GM18507 (cell line): ENCODE measurements around the gene CASR.

Experiments
- DNase-seq: peaks from one replicate; pipeline ENCODE4 v3.0.0; 2011; ENCODE audit warnings: low read depth; ENCODE audit not compliant: insufficient read length; ENCODE audit errors: extremely low spot score
- FAIRE-seq: peaks from 2 replicates; lab custom pipeline; 2011; peaks lifted over from hg19 to GRCh38; lab: Jason Lieb, UNC

Gene CASR

DNA sequence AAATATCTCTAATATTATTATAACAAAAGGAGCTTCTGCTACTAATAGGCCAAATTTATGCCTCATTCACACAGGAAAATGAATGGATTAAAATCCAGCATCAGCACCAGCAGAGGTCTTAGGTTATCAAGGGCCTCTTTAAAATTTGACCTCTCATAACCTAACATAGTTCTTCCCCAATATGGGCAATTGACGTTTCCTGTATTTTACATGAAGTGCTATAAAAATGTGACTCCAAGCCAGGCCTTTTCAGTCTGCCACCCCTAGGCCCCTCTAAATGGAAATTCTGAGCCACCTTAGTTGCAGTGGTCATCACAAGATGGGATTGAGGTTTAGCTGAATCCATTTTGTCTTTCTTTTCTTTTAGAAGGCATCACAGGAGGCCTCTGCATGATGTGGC lies 70.1 kb downstream of the CASR start:
- DNase-seq (no peak), FAIRE-seq (no peak)

DNA sequence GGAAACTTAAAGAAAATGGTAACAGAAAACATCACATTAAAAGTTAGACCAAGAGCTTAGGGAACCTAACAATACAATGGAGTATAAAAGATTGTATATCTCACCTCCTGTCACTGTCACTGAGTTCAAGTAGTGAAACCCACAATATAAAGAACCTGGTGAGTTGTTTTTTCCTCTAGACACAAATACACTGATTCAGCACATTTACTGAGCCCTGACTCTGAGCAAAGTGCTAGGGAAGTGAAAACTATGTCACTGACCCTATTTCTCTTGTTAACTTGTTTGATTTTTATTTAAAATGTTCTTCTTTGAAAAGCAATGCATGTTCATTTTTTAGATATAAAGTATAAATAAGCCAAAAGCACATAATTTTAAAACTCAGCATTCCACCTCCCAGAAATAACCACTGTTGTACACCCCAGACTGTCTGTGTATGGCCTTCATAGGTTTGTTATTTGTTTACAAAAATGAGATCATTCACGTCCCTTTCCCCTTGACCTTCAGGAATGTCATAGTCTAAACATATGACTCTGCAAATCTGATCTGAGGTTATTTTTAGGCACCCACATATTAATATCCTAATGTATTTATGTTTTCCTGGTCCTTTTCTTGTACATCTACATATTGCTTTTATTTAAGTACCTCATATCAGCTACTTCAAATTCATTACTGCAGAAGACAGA lies 72.4 kb downstream of the CASR start:
- no peak for DNase-seq
- peak; percentile 59 for FAIRE-seq

DNA sequence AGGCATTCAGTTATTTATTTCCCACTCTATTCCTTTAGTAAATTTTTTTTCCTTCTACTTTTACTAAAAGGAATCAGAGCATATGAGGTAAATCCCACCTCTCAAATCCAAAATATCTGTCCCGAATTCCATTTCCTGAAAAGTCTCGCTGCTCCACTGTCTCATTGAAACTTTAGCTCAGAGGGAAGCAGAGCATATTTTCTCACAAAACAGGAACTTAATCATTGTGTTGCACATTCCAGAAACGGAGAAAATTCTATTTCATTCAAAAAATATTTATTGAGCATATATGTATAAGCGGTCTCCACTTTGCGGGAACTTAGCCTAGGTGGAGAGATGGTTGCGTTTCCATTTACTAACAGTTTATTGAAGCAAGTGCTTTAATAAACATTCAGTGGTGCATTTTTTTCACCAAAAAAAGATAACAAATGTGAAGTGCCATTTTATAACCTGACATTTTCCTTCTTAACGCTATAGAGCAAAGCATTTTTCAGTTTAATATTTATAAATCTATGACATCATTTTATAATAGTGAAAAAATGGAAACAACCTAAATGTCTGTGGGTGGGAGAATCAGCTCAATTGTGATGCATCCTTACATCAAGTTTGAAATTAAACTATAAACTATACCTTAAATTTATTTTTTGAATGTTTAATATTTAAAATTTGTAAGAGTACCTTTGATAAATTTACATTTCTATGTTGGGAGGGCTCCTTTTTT lies 74.3 kb downstream of the CASR start:
- no peak for FAIRE-seq
- no peak for DNase-seq

- FAIRE-seq (peak; percentile 97), DNase-seq (peak; percentile 57)
Observed at GRCh38 chr3:122258757-122259371, 75.4 kb downstream of the CASR start.

DNA sequence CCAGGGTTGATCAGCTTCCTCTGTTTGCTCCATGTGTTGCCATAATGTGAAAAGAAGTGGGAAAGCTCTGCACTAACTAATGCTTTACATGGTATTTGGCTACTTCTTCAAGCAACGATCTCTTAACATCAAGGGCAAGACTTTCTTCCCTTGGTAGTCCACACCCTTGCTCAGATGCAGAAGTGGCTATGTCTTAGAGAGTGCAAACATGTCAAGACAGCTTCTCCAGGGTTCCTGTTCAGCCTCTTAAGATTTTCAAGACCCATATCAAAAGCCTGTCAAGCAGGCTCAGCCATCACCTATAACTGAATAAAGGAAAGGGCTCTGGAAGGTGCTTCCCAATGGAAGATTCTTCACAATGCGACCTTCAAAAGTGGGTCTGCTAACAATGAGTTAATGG lies 76.7 kb downstream of the CASR start:
- FAIRE-seq (peak; percentile 24), DNase-seq (no peak)

DNA sequence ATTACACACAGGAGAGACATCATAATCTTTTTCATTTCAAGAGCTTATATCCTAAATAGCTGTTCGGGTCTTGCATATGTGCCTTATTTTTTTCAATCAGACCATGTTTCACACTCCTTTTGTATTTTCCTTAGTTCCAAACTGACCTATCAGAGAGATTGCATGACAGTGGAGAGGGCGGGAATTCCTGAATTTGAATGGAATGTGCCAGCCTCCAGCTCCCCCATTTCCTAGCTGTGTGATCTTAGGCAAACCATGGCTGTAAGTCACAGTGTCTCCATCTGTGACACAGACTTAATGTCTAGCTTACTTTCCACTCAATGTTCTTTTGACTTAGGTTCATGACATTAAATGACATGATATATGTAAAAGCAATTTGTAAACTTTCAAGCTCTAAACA lies 79.6 kb downstream of the CASR start:
- DNase-seq = no peak
- FAIRE-seq = peak; percentile 58

- peak; percentile 63 for FAIRE-seq
- DNase-seq = no peak
Observed at GRCh38 chr3:122263974-122264588, 80.6 kb downstream of the CASR start.

- no peak for DNase-seq
- FAIRE-seq = peak; percentile 53
Observed at GRCh38 chr3:122265957-122266356, 82.5 kb downstream of the CASR start.

DNA sequence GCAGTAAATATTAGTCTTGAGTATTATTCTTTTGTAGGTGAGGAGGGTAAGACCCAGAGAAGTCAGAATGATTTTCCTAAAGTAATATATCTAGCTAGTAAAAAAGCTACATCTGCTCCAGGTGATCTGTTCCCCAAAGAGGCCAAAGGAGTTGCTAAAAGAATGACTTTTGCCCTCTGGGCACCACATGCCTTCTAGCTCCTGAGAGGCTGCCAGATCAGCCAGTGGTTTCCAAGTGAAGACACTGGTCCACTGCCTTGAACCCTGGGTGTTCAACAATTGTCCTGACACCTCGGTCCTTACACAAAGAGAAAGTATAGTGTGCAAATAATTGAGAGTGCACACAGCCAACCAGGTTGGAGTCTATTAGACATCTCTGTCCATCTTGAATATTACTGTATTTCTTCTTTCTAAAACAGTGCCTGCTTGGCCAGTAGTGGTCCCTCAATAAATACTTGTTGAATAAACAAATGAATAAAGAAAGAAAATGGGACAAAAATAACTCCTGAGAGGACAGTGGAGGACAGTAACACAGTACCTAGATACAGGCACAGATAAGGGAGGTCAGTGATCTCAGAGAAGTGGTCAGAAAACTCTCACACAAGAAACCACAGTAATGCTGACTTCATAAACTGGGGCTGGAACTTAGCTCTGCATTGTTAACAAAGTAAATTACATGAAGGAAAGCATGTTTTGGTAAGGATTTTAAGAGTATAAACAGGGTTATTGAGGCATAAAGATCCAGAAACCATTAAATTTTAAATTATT lies 85.0 kb downstream of the CASR start:
- FAIRE-seq (peak; percentile 62), DNase-seq (no peak)

- FAIRE-seq = no peak
- DNase-seq = no peak
Observed at GRCh38 chr3:122269045-122269444, 85.6 kb downstream of the CASR start.

- FAIRE-seq (peak; percentile 41), DNase-seq (no peak)
Observed at GRCh38 chr3:122271246-122271898, 87.9 kb downstream of the CASR start.

DNA sequence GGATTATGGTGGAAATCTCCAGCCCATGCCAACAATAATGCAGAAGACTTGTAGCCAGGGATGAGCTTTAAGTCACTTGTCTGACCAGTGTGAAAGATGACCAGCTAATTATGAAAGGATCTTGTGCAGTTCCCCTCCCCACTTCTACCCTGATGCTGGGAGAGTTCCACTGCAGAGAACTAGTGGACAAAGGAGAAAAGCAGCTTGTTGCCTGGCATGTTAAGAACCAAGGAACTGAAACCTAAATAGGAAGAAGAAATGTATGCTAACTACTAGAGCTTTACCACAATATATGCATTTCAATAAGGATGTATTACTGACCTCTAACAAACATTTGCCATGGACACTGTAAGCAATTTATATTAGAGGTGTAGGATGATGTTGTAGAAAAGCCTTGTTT lies 89.4 kb downstream of the CASR start:
- DNase-seq = no peak
- no peak for FAIRE-seq

DNA sequence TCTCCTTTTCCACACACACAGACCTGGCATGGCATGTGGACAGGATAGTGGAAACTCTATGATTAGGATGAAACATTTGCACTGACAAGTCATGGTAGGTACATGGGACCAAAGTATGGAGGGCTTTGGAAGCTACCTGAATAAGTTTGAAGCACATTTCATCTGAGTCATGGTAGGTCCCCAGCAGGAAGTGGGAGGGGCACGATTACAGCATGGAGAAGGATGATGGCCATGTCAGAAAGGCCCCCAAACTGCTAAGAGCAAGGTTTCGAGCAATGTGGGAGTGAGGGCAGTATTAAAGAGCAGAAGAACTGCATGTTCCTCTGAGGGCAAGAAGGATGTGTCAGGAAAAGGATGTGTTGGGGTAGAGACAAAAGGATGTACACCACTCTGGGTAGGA lies 90.0 kb downstream of the CASR start:
- no peak for FAIRE-seq
- no peak for DNase-seq

DNA sequence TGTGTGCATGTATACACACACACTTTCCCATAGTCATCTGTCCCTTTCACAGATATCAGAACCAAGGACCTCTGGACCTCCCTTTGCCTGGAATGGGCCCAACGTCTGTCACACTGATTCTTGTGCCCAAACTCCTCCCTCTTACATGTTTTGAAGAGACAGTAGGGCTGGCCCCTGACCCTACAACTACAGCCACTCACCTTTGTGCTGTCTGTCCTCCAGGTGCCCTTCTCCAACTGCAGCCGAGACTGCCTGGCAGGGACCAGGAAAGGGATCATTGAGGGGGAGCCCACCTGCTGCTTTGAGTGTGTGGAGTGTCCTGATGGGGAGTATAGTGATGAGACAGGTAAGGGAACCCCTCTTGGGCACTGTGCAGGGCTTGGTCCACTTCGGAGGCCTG lies 98.4 kb downstream of the CASR start:
- no peak for FAIRE-seq
- no peak for DNase-seq

- no peak for DNase-seq
- FAIRE-seq = no peak
Observed at GRCh38 chr3:122283796-122284445, 100.5 kb downstream of the CASR start.

GRCh38 chr3:122284486-122284885 lies 101.0 kb downstream of the CASR start:
- no peak for DNase-seq
- no peak for FAIRE-seq

DNA sequence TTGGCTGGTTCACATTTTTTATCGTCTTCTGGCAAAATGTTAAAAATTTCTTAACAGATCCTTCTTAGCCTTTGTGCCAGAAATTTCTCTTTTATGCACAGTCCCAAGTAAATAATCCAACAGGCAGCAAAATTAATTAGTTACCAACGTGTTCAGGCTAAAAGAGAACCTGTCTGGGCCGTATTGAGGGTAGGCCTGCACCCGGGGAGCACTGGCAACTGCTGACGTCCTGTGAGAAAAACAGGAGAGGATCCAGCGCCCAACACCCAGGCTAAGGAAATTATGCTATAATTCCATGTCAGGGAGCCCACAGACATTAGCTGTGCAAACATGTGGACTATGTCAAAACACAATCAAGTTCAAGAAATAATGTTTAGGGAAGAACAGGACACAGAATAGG lies 110.9 kb downstream of the CASR start:
- DNase-seq (no peak), FAIRE-seq (no peak)

DNA sequence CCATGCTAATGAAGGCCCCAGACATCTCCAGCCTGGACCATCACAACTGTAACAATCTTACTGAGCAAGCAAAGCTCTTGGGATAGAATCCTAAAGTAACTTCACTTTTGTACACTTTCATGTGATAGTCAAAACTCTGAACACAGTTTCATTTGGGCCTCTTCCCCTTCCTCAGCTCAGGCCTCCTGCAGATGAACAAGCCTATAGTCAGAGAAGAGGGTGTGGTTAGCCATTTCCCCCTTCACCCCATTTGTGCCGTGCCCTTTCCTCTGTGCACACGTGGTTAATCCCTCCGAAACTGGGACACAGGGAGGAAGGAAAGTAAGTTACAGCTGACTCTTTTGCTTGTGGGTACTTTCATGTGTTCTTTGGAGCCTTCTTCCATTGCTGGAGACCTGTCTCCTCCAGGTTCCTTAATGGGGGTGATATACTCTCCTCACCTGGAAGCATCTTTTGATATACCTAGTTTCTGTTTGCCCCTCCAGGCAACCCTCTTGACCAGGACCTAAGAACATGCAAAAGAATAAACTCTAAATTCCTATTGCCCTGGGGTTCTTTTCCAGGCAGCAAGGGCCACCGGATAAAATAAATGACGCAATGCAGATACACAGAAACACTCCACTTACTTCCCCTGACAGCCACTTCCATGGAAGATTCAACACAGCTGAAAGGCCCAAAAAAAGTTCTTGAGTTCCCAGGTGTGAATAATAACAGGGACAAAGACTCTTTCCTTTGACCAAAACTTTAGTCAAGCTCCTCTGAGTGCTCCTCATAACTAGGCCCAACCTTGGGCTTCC lies 112.0 kb downstream of the CASR start:
- DNase-seq = no peak
- peak; percentile 71 for FAIRE-seq
